Measurements from ENCODE around the gene MDFI.

The MDFI gene

GRCh38 chr6:41664271-41664670 is 26.0 kb downstream of the MDFI start:
- TF ChIP-seq CTCF (IDR thresholded peaks at IDR 0.05) (no peak), ZFX (IDR thresholded peaks at IDR 0.05; ENCODE audit: borderline replicate concordance) (no peak)
- no peak overlapping the region for H3K27ac ChIP-seq

GRCh38 chr6:41667195-41667594 is 28.9 kb downstream of the MDFI start:
- no peak for TF ChIP-seq ZFX (IDR thresholded peaks at IDR 0.05; ENCODE audit: borderline replicate concordance)
- no peak for TF ChIP-seq CTCF (IDR thresholded peaks at IDR 0.05)
- no peak overlapping the region for H3K27ac ChIP-seq

- no peak overlapping the region for H3K27ac ChIP-seq
- TF ChIP-seq ZFX (IDR thresholded peaks at IDR 0.05; ENCODE audit: borderline replicate concordance) (no peak), CTCF (IDR thresholded peaks at IDR 0.05) (no peak)
Measured at GRCh38 chr6:41668968-41669367, 30.7 kb downstream of the MDFI start.

GRCh38 chr6:41670703-41671360 is 32.6 kb downstream of the MDFI start:
- H3K27ac ChIP-seq: no peak overlapping the region
- TF ChIP-seq ZFX (IDR thresholded peaks at IDR 0.05; ENCODE audit: borderline replicate concordance) (no peak), CTCF (IDR thresholded peaks at IDR 0.05) (no peak)

- TF ChIP-seq ZFX (IDR thresholded peaks at IDR 0.05; ENCODE audit: borderline replicate concordance) (no peak), CTCF (IDR thresholded peaks at IDR 0.05) (no peak)
Measured at GRCh38 chr6:41671376-41671775, 33.1 kb downstream of the MDFI start.

GRCh38 chr6:41672016-41672415 is 33.7 kb downstream of the MDFI start:
- no peak overlapping the region for H3K27ac ChIP-seq
- TF ChIP-seq CTCF (IDR thresholded peaks at IDR 0.05): no peak
- no peak for TF ChIP-seq ZFX (IDR thresholded peaks at IDR 0.05; ENCODE audit: borderline replicate concordance)

More at GRCh38 chr6:41671376-41671775, 33.1 kb downstream of the MDFI start:
- no peak overlapping the region for H3K27ac ChIP-seq

GRCh38 chr6:41672816-41673703 is 34.8 kb downstream of the MDFI start:
- TF ChIP-seq ZFX (IDR thresholded peaks at IDR 0.05; ENCODE audit: borderline replicate concordance): no peak
- TF ChIP-seq CTCF (IDR thresholded peaks at IDR 0.05): no peak
- H3K27ac ChIP-seq: no peak overlapping the region
